HepG2 (cell line): ENCODE data around the gene ZNF134. TPM values are rescaled to one million over a fixed set of nuclear protein-coding genes. Genes with fewer than 3 reads are reported as not detected.

Experiments
- CTCF ChIP-seq: sonication (generic); formaldehyde crosslinking; IDR thresholded peaks from 2 replicates; pipeline ENCODE4 v1.5.0; 2020; ENCODE audit warnings: mild to moderate bottlenecking, missing genetic modification reagents, moderate library complexity
- IKZF5 ChIP-seq: IDR thresholded peaks from 2 replicates; pipeline ENCODE4 v1.6.1; 2018; ENCODE audit warnings: missing genetic modification reagents, mild to moderate bottlenecking, missing compliant biosample characterization
- MED1 ChIP-seq: sonication (generic); formaldehyde crosslinking; IDR thresholded peaks from 2 replicates; pipeline ENCODE4 v1.4.0; 2020; ENCODE audit warnings: missing genetic modification reagents
- NFE2 ChIP-seq: sonication (generic); formaldehyde crosslinking; IDR thresholded peaks from 2 replicates; pipeline ENCODE4 v1.4.0; 2020; ENCODE audit warnings: missing genetic modification reagents
- SETDB1 ChIP-seq: sonication (generic); formaldehyde crosslinking; IDR thresholded peaks from 2 replicates; pipeline ENCODE4 v1.5.1; 2020; ENCODE audit warnings: missing genetic modification reagents, mild to moderate bottlenecking, borderline replicate concordance
- SP2 ChIP-seq: sonication (generic); formaldehyde crosslinking; IDR thresholded peaks from 2 replicates; pipeline ENCODE4 v1.5.1; 2020; ENCODE audit warnings: mild to moderate bottlenecking, missing genetic modification reagents
- THAP11 ChIP-seq: IDR thresholded peaks from 2 replicates; pipeline ENCODE4 v1.6.1; 2016; ENCODE audit warnings: missing biosample characterization, missing genetic modification reagents
- ZBTB39 ChIP-seq: sonication (generic); formaldehyde crosslinking; IDR thresholded peaks from 2 replicates; pipeline ENCODE4 v1.5.0; 2020; ENCODE audit warnings: missing genetic modification reagents
- ZNF577 ChIP-seq: sonication (generic); formaldehyde crosslinking; IDR thresholded peaks from 2 replicates; pipeline ENCODE4 v1.4.0; 2020; ENCODE audit warnings: mild to moderate bottlenecking, low read depth, missing genetic modification reagents, borderline replicate concordance
- ZNF614 ChIP-seq: IDR thresholded peaks from 2 replicates; pipeline ENCODE4 v1.6.1; 2018; ENCODE audit warnings: missing biosample characterization, missing genetic modification reagents, inconsistent platforms, borderline replicate concordance
- ZNF619 ChIP-seq: sonication (generic); formaldehyde crosslinking; IDR thresholded peaks from 2 replicates; pipeline ENCODE4 v1.4.0; 2020; ENCODE audit warnings: mild to moderate bottlenecking, missing genetic modification reagents
- ZSCAN30 ChIP-seq: sonication (generic); formaldehyde crosslinking; IDR thresholded peaks from 2 replicates; pipeline ENCODE4 v1.5.0; 2020; ENCODE audit warnings: mild to moderate bottlenecking, missing genetic modification reagents
- polyA plus RNA-seq, 8 experiments: library from polyadenylated mRNA; depleted of rRNA in 3 of 8; stranded (reverse) in 7 of 8; unstranded in 1 of 8; fragments of >200 nt; fragmentation: Illumina TruSeq in 4 of 8; extraction: Trizol in 4 of 8; gene quantifications; 2 replicates each; pipeline versions ENCODE4 v1.2.1 to v1.2.3, GENCODE V29; 2011 to 2016; ENCODE audit warnings: low read depth in 4 of 8, missing spikeins in 1 of 8, mixed read lengths in 1 of 8; ENCODE audit not compliant: insufficient read depth in 1 of 8
- total RNA-seq, 5 experiments: library from RNA; depleted of rRNA; stranded (reverse); fragments of >200 nt; fragmentation: Illumina TruSeq; extraction: Trizol; gene quantifications; 2 replicates each; pipeline ENCODE4 v1.2.3, GENCODE V29; 2016; ENCODE audit warnings: low read depth in 1 of 5

The ZNF134 gene
- total and polyA plus RNA-seq, 2 of the 13 experiments (the other 11 are each of a cell fraction or from before 2014, with no cell fraction given), result 6.8 to 17.1 TPM

GRCh38 chr19:57651654-57651996 lies 37.6 kb downstream of the ZNF134 start (continued):
- TF ChIP-seq ZNF619 (CRISPR knock-in tag), result no peak
- 0 out of 2 replicates have a peak, but pooled peaks have one; percentile 58 for TF ChIP-seq THAP11 (CRISPR knock-in tag)
- no peak for TF ChIP-seq SP2 (CRISPR knock-in tag)
- TF ChIP-seq SETDB1 (CRISPR knock-in tag), result no peak
- 0 out of 2 replicates have a peak, but pooled peaks have one; percentile 24 for TF ChIP-seq ZSCAN30 (CRISPR knock-in tag)
- no peak for TF ChIP-seq ZBTB39 (CRISPR knock-in tag)
- TF ChIP-seq IKZF5, result 0 out of 2 replicates have a peak, but pooled peaks have one; percentile 12
- TF ChIP-seq ZNF614 (CRISPR knock-in tag), result no peak
- no peak for TF ChIP-seq MED1 (CRISPR knock-in tag)
- peak; percentile 55 for TF ChIP-seq CTCF (CRISPR knock-in tag)
- no peak for TF ChIP-seq ZNF577 (CRISPR knock-in tag)
- no peak for TF ChIP-seq NFE2 (CRISPR knock-in tag)
- TF ChIP-seq, all 625 proteins: peak for 11
